Spleen (tissue), 11 donors: ENCODE data around the gene NCAPG2. TPM values are rescaled to one million over a fixed set of nuclear protein-coding genes. Genes with fewer than 3 reads are reported as not detected.

Experiments used
- DNase-seq: peaks from one replicate; pipeline ENCODE4 v3.0.0-alpha.2; 2020
- H3K27ac ChIP-seq, 8 donors: fragments of 200-600 bp; sonication (generic) in 7 of 8; 1 replicate in 4 of 8; 2 replicates in 4 of 8; pipeline versions ENCODE4 v1.5.0 to v1.8.0; 2016 to 2021; ENCODE audit warnings: inconsistent platforms in 4 of 8, mild to moderate bottlenecking in 4 of 8, moderate library complexity in 1 of 8
- H3K27me3 ChIP-seq, 7 donors: fragments of 200-600 bp; sonication (generic) in 6 of 7; replicated peaks in 1 of 7; 1 replicate in 4 of 7; 2 replicates in 3 of 7; pipeline versions ENCODE4 v1.5.0 to v1.8.0; 2016 to 2021; ENCODE audit warnings: inconsistent platforms in 3 of 7, mild to moderate bottlenecking in 1 of 7
- H3K36me3 ChIP-seq, 6 donors: fragments of 200-600 bp; sonication (generic) in 5 of 6; 1 replicate in 4 of 6; 2 replicates in 2 of 6; pipeline versions ENCODE4 v1.5.0 to v1.8.0; 2016 to 2021; ENCODE audit warnings: inconsistent platforms in 2 of 6
- H3K4me1 ChIP-seq, 6 donors: fragments of 200-600 bp; sonication (generic) in 5 of 6; 1 replicate in 3 of 6; 2 replicates in 3 of 6; pipeline versions ENCODE4 v1.5.0 to v1.8.0; 2016 to 2021; ENCODE audit warnings: inconsistent platforms in 3 of 6
- H3K4me3 ChIP-seq, 8 donors: fragments of 200-600 bp; sonication (generic) in 7 of 8; 1 replicate in 4 of 8; 2 replicates in 4 of 8; pipeline versions ENCODE4 v1.5.0 to v1.8.0; 2016 to 2021; ENCODE audit warnings: inconsistent platforms in 4 of 8, mild to moderate bottlenecking in 4 of 8, moderate library complexity in 2 of 8
- H3K9me3 ChIP-seq, 8 donors: fragments of 200-600 bp; sonication (generic) in 7 of 8; 1 replicate in 4 of 8; 2 replicates in 4 of 8; pipeline versions ENCODE4 v1.5.0 to v1.8.0; 2016 to 2021; ENCODE audit warnings: inconsistent platforms in 4 of 8
- CTCF ChIP-seq, 11 experiments: fragments of 200-600 bp in 7 of 11; fragments of 450-650 bp in 4 of 11; sonication (generic) in 4 of 11; IDR thresholded peaks in 8 of 11; conservative IDR thresholded peaks in 3 of 11; 1 replicate in 7 of 11; 2 replicates in 4 of 11; pipeline versions ENCODE4 v1.4.0 to v1.8.0; 2016 to 2021; ENCODE audit warnings: antibody characterized with exemption in 11 of 11, inconsistent platforms in 4 of 11, mild to moderate bottlenecking in 1 of 11
- POLR2A ChIP-seq, 3 donors: fragments of 450-650 bp; IDR thresholded peaks; one replicate each; pipeline ENCODE4 v1.5.1; 2017; ENCODE audit warnings: antibody characterized with exemption in 3 of 3, mild to moderate bottlenecking in 1 of 3
- POLR2AphosphoS5 ChIP-seq, 3 donors: sonication (generic); formaldehyde crosslinking; IDR thresholded peaks; one replicate each; pipeline ENCODE4 v1.5.1; 2017; ENCODE audit warnings: antibody characterized with exemption in 3 of 3
- WGBS, 5 donors: extraction: QIAGEN DNeasy Blood & Tissue Kit in 3 of 5; methylation state at CpG; one replicate each; pipeline versions ENCODE4 v1.1.5 to v1.1.7; 2013 to 2018; 5-methylcytosine and 5-hydroxymethylcytosine counted together
- intact Hi-C: fragments of 100-400 bp; cut with DNase I; formaldehyde crosslinking; loops from one replicate; pipeline ENCODE4 v1.15.0; 2023; ENCODE audit warnings: low total_unique reads
- polyA plus RNA-seq, 3 donors: library from polyadenylated mRNA; stranded (reverse); fragments of 200-250 nt; gene quantifications; one replicate each; pipeline ENCODE4 v1.2.1, GENCODE V29; 2013
- total RNA-seq, 7 donors: library from RNA; depleted of rRNA in 3 of 7; stranded (reverse); fragments of >200 nt in 3 of 7; fragmentation: NEBNext Ultra II Directional in 4 of 7; extraction: Animal tissue kit (Norgen Biotek cat#: 25700) in 4 of 7; gene quantifications; one replicate each; pipeline versions ENCODE4 v1.1.0 to v1.2.1, GENCODE V29; 2016 to 2021
- donor health status: healthy with polysubstance abuse.
- donor health status: DM: no; HTN: no; CAD: no; lungs with moderate emphysema.
- donor health status: DM: no; HTN: no; CAD: no.
- donor health status: Bipolar disorder and iron deficiency.
- donor health status: healthy.
- donor health status: DM: no; HTN: no; CAD: no.
- donor health status: DM: yes; HTN: yes; CAD: no.

Gene NCAPG2
- total and polyA plus RNA-seq, 10 donors: 2.2 to 18.0 (median 10.8) TPM

GRCh38 chr7:158650821-158651225 is 53.8 kb downstream of the NCAPG2 start:
- Histone ChIP-seq H3K36me3 (peaks cover 0 to 83% (median 30%) of the 10 kb centered on the region in 6 donors), H3K4me1 (no peaks in the 10 kb centered on the region), H3K27ac (no peak overlapping the region), H3K27me3 (no peaks in the 10 kb centered on the region), H3K4me3 (no peak overlapping the region), H3K9me3 (no peaks in the 10 kb centered on the region)
- no peak for DNase-seq
- intact Hi-C loops: no loop called here
- WGBS, 5 donors: 80 to 94% (median 93%) methylated on average over 7 of the region's 7 CpGs
- TF ChIP-seq CTCF (IDR thresholded peaks at IDR 0.05 in 8 of 11, conservative IDR thresholded peaks at IDR 0.05 in 3 of 11): no peak
- TF ChIP-seq POLR2A (IDR thresholded peaks at IDR 0.05): no peak
- TF ChIP-seq POLR2AphosphoS5 (IDR thresholded peaks at IDR 0.05): no peak

- Histone ChIP-seq H3K9me3 (no peaks in the 10 kb centered on the region), H3K36me3 (peaks cover 0 to 83% (median 28%) of the 10 kb centered on the region in 6 donors), H3K4me3 (no peak overlapping the region), H3K27ac (no peak overlapping the region), H3K4me1 (no peaks in the 10 kb centered on the region), H3K27me3 (no peaks in the 10 kb centered on the region)
- 71 to 90% (median 88%) methylated on average over 2 of the region's 2 CpGs for WGBS, 5 donors
- intact Hi-C loops: no loop called here
- no peak for DNase-seq
- no peak for TF ChIP-seq POLR2AphosphoS5 (IDR thresholded peaks at IDR 0.05)
- TF ChIP-seq POLR2A (IDR thresholded peaks at IDR 0.05): no peak
- no peak for TF ChIP-seq CTCF (IDR thresholded peaks at IDR 0.05 in 8 of 11, conservative IDR thresholded peaks at IDR 0.05 in 3 of 11)
Measured at GRCh38 chr7:158649279-158649678, 55.3 kb downstream of the NCAPG2 start.

GRCh38 chr7:158648787-158649186 is 55.8 kb downstream of the NCAPG2 start:
- no peaks in the 10 kb centered on the region for H3K4me1 ChIP-seq
- no peak overlapping the region for H3K27ac ChIP-seq
- no peak for DNase-seq
- TF ChIP-seq CTCF (IDR thresholded peaks at IDR 0.05 in 8 of 11, conservative IDR thresholded peaks at IDR 0.05 in 3 of 11): no peak
- no peak for TF ChIP-seq POLR2A (IDR thresholded peaks at IDR 0.05)
- no peak for TF ChIP-seq POLR2AphosphoS5 (IDR thresholded peaks at IDR 0.05)
- H3K4me3 ChIP-seq: no peak overlapping the region
- H3K27me3 ChIP-seq: no peaks in the 10 kb centered on the region
- H3K9me3 ChIP-seq: no peaks in the 10 kb centered on the region
- WGBS, 5 donors: 89 to 98% (median 96%) methylated on average over 9 of the region's 9 CpGs
- intact Hi-C loops: no loop called here
- H3K36me3 ChIP-seq: peaks cover 0 to 83% (median 28%) of the 10 kb centered on the region in 6 donors

- TF ChIP-seq POLR2AphosphoS5 (IDR thresholded peaks at IDR 0.05) (no peak), POLR2A (IDR thresholded peaks at IDR 0.05) (no peak), CTCF (IDR thresholded peaks at IDR 0.05 in 8 of 11, conservative IDR thresholded peaks at IDR 0.05 in 3 of 11) (no peak)
- H3K4me3 ChIP-seq: no peak overlapping the region
- no peak overlapping the region for H3K27ac ChIP-seq
- no peaks in the 10 kb centered on the region for H3K27me3 ChIP-seq
- 66 to 97% (median 93%) methylated on average over 7 of the region's 7 CpGs for WGBS, 5 donors
- no peaks in the 10 kb centered on the region for H3K9me3 ChIP-seq
- no peaks in the 10 kb centered on the region for H3K4me1 ChIP-seq
- DNase-seq: no peak
- intact Hi-C loops: no loop called here
- peaks cover 0 to 83% (median 33%) of the 10 kb centered on the region in 6 donors for H3K36me3 ChIP-seq
Measured at GRCh38 chr7:158648168-158648567, 56.4 kb downstream of the NCAPG2 start.
